Spleen (tissue), 7 donors: ENCODE measurements around the gene NRG3.

Source experiments
- POLR2A ChIP-seq, 3 donors: fragments of 450-650 bp; IDR thresholded peaks; one replicate each; pipeline ENCODE4 v1.5.1; 2017; ENCODE audit warnings: antibody characterized with exemption in 3 of 3, mild to moderate bottlenecking in 1 of 3
- POLR2AphosphoS5 ChIP-seq, 3 donors: sonication (generic); formaldehyde crosslinking; IDR thresholded peaks; one replicate each; pipeline ENCODE4 v1.5.1; 2017; ENCODE audit warnings: antibody characterized with exemption in 3 of 3
- TF ChIP-seq, protein P1 (sequence below), 11 experiments: fragments of 200-600 bp in 7 of 11; fragments of 450-650 bp in 4 of 11; sonication (generic) in 4 of 11; IDR thresholded peaks in 8 of 11; conservative IDR thresholded peaks in 3 of 11; 1 replicate in 7 of 11; 2 replicates in 4 of 11; pipeline versions ENCODE4 v1.4.0 to v1.8.0; 2016 to 2021; ENCODE audit warnings: antibody characterized with exemption in 11 of 11, inconsistent platforms in 4 of 11, mild to moderate bottlenecking in 1 of 11
- donor health status: DM: no; HTN: no; CAD: no; lungs with moderate emphysema.
- donor health status: DM: no; HTN: no; CAD: no.
- donor health status: DM: no; HTN: no; CAD: no.

DNA sequence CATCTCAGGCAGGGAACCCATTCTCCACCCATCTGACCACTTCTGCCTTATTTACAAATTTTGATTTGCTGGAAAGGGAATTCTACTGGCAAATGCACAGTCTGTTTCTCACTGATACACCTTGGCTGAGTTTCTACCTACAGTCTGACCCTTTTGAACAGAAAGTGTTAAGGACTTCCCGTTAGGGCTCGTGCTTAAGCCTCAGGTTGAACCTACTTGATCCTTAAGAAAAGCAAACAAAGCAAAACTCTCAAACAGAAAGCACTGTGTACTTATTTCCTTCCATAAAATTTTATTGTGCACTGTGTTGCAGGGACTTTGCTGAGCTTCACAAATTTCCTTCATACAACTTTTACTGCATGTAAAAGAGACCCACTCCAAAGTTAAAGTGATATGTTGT, 367.8 kb downstream of the NRG3 start:
- TF ChIP-seq, protein P1, sequence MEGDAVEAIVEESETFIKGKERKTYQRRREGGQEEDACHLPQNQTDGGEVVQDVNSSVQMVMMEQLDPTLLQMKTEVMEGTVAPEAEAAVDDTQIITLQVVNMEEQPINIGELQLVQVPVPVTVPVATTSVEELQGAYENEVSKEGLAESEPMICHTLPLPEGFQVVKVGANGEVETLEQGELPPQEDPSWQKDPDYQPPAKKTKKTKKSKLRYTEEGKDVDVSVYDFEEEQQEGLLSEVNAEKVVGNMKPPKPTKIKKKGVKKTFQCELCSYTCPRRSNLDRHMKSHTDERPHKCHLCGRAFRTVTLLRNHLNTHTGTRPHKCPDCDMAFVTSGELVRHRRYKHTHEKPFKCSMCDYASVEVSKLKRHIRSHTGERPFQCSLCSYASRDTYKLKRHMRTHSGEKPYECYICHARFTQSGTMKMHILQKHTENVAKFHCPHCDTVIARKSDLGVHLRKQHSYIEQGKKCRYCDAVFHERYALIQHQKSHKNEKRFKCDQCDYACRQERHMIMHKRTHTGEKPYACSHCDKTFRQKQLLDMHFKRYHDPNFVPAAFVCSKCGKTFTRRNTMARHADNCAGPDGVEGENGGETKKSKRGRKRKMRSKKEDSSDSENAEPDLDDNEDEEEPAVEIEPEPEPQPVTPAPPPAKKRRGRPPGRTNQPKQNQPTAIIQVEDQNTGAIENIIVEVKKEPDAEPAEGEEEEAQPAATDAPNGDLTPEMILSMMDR (IDR thresholded peaks at IDR 0.05 in 8 of 11, conservative IDR thresholded peaks at IDR 0.05 in 3 of 11), result no peak
- TF ChIP-seq POLR2A (IDR thresholded peaks at IDR 0.05) (no peak), POLR2AphosphoS5 (IDR thresholded peaks at IDR 0.05) (no peak)
